Tibial artery (tissue), 4 donors: ENCODE measurements around the gene ATP4A.

Source experiments
- DNase-seq, 2 donors: peaks; one replicate each; pipeline ENCODE4 v3.0.0-alpha.2; 2019
- H3K27ac ChIP-seq, 2 donors: fragments of 200-600 bp; sonication (generic) in 1 of 2; 1 replicate in 1 of 2; 2 replicates in 1 of 2; pipeline ENCODE4 v1.5.1; 2018 to 2019; ENCODE audit warnings: mild to moderate bottlenecking in 1 of 2
- H3K27me3 ChIP-seq, 2 donors: fragments of 200-600 bp; sonication (generic) in 1 of 2; one replicate each; pipeline versions ENCODE4 v1.5.1 to v1.6.0; 2016 to 2019
- H3K36me3 ChIP-seq, 3 donors: fragments of 200-600 bp; sonication (generic) in 2 of 3; one replicate each; pipeline ENCODE4 v1.5.1; 2016 to 2019; ENCODE audit warnings: mild to moderate bottlenecking in 2 of 3
- H3K4me1 ChIP-seq, 4 donors: fragments of 200-600 bp; sonication (generic) in 2 of 4; 1 replicate in 3 of 4; 2 replicates in 1 of 4; pipeline ENCODE4 v1.5.1; 2016 to 2019
- H3K4me3 ChIP-seq, 2 donors: fragments of 200-600 bp; sonication (generic) in 1 of 2; 1 replicate in 1 of 2; 2 replicates in 1 of 2; pipeline ENCODE4 v1.5.1; 2018 to 2019; ENCODE audit warnings: mild to moderate bottlenecking in 2 of 2
- H3K9me3 ChIP-seq, 3 donors: fragments of 200-600 bp; sonication (generic) in 1 of 3; one replicate each; pipeline ENCODE4 v1.5.1; 2016 to 2019
- CTCF ChIP-seq, 2 experiments: fragments of 200-600 bp in 1 of 2; fragments of 450-650 bp in 1 of 2; IDR thresholded peaks; one replicate each; pipeline ENCODE4 v1.5.1; 2017 to 2019; ENCODE audit warnings: antibody characterized with exemption in 2 of 2, mild to moderate bottlenecking in 1 of 2, moderate library complexity in 1 of 2
- intact Hi-C: fragments of 100-400 bp; cut with DNase I; formaldehyde crosslinking; loops from one replicate; pipeline ENCODE4 v1.15.0; 2023; ENCODE audit warnings: low total_unique reads

The ATP4A gene

GRCh38 chr19:35522745-35523327, 40.6 kb downstream of the ATP4A start:
- H3K36me3 ChIP-seq: no peaks in the 10 kb centered on the region
- no peak for DNase-seq
- no peak overlapping the region for H3K27ac ChIP-seq
- H3K4me1 ChIP-seq: no peaks in the 10 kb centered on the region
- no peak overlapping the region for H3K4me3 ChIP-seq
- peaks cover 0 to 56% of the 10 kb centered on the region in 2 donors for H3K27me3 ChIP-seq
- no peaks in the 10 kb centered on the region for H3K9me3 ChIP-seq
- intact Hi-C loops: no loop called here
- TF ChIP-seq CTCF (IDR thresholded peaks at IDR 0.05): no peak

- H3K27me3 ChIP-seq: peaks cover 0 to 40% of the 10 kb centered on the region in 2 donors
- no peak for DNase-seq
- intact Hi-C loops: no loop called here
- H3K4me1 ChIP-seq: no peaks in the 10 kb centered on the region
- no peaks in the 10 kb centered on the region for H3K36me3 ChIP-seq
- H3K4me3 ChIP-seq: no peak overlapping the region
- no peaks in the 10 kb centered on the region for H3K9me3 ChIP-seq
- TF ChIP-seq CTCF (IDR thresholded peaks at IDR 0.05): no peak
- H3K27ac ChIP-seq: no peak overlapping the region
Measured at GRCh38 chr19:35521124-35521743, 42.2 kb downstream of the ATP4A start.

GRCh38 chr19:35519291-35519690, 44.2 kb downstream of the ATP4A start:
- Histone ChIP-seq H3K27me3 (peaks cover 0 to 24% of the 10 kb centered on the region in 2 donors), H3K4me3 (no peak overlapping the region), H3K27ac (no peak overlapping the region), H3K4me1 (peaks cover 0 to 1% (median 0%) of the 10 kb centered on the region in 4 donors), H3K36me3 (no peaks in the 10 kb centered on the region), H3K9me3 (no peaks in the 10 kb centered on the region)
- no peak for DNase-seq
- intact Hi-C loops: no loop called here
- TF ChIP-seq CTCF (IDR thresholded peaks at IDR 0.05): no peak

- no peaks in the 10 kb centered on the region for H3K9me3 ChIP-seq
- no peak for TF ChIP-seq CTCF (IDR thresholded peaks at IDR 0.05)
- peaks cover 0 to 26% of the 10 kb centered on the region in 2 donors for H3K27me3 ChIP-seq
- H3K4me3 ChIP-seq: no peak overlapping the region
- intact Hi-C loops: no loop called here
- H3K36me3 ChIP-seq: no peaks in the 10 kb centered on the region
- peaks cover 0 to 4% (median 0%) of the 10 kb centered on the region in 4 donors for H3K4me1 ChIP-seq
- DNase-seq: no peak
- H3K27ac ChIP-seq: no peak overlapping the region
Measured at GRCh38 chr19:35518313-35518712, 45.1 kb downstream of the ATP4A start.

- Histone ChIP-seq H3K4me3 (no peak overlapping the region), H3K36me3 (no peaks in the 10 kb centered on the region), H3K4me1 (peaks cover 0 to 4% (median 0%) of the 10 kb centered on the region in 4 donors), H3K27ac (no peak overlapping the region), H3K27me3 (peaks cover 0 to 36% of the 10 kb centered on the region in 2 donors), H3K9me3 (no peaks in the 10 kb centered on the region)
- no peak for TF ChIP-seq CTCF (IDR thresholded peaks at IDR 0.05)
- intact Hi-C loops: no loop called here
- DNase-seq: no peak
Measured at GRCh38 chr19:35517342-35517741, 46.1 kb downstream of the ATP4A start.
